CD4-positive, alpha-beta T cell treated with Interleukin-2 at 100 ng/mL for 4 hours (primary cell): Measurements from ENCODE around the gene UBE2G1.

Experiments
- DNase-seq: peaks from one replicate; pipeline ENCODE4 v3.0.0-alpha.2; 2020; ENCODE audit warnings: low spot score

UBE2G1 gene

DNA sequence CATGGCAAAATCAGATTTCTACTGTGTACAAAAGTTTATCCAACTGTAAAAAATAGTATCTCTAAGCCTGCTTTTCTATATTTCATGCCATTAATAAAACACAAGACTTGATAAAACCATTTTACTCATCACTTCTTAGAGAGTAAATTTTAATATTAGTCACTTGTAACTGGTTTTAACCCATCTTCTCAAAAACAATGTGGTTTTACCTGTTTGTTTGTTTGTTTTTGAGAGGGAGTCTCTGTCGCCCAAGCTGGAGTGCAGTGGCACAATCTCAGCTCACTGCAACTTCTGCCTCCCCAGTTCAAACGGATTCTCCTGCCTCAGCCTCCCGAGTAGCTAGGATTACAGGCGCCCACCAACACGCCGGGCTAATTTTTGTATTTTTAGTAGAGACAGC is 32.1 kb downstream of the UBE2G1 start:
- DNase-seq: no peak

DNA sequence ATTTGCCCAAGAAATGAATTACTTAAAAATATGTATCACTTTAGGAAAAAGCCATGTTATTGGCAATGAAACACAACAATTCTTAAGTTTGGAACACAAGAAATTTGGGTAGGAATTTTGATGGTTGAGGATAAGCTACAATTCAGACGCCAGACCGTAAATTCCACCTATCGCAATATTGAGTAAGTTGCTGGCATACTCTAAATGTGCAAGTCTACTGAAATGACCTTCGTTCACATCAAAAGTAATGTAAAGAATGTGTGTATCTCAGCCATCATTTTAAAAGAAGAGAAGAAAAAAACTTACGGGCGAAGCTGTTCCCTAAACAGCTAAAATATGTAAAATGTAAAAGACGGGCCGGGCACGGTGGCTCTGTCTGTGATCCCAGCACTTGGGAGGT is 33.4 kb downstream of the UBE2G1 start:
- DNase-seq: no peak

DNA sequence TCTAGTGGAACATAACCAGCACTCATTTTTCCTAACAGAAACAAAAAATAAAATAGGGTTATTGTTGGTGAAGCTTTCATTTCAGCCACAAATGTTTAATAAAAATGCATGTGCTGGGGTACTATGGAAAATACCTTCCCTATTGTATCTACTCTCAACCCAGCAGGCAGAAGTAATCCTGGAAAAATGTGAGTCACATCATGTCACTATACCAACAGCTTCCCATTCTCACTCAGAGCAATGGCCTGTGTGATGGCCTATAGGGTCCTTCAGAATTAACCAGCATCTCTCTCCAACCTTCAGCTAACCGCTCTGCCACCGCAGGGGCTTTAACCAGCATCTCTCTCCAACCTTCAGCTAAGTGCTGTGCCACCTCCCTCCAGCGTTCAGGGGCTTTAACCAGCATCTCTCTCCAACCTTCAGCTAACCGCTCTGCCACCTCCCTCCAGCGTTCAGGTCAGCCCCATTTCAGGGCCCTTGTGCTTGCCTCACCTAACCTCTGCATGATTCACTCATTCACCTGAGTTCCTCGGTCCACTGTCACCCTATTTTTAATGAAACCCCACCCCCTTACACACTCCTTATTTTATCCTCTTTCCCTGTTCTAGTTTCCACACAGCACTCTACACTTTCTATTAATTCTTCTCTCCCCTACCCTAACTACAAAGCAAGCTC is 34.0 kb downstream of the UBE2G1 start:
- no peak for DNase-seq

DNA sequence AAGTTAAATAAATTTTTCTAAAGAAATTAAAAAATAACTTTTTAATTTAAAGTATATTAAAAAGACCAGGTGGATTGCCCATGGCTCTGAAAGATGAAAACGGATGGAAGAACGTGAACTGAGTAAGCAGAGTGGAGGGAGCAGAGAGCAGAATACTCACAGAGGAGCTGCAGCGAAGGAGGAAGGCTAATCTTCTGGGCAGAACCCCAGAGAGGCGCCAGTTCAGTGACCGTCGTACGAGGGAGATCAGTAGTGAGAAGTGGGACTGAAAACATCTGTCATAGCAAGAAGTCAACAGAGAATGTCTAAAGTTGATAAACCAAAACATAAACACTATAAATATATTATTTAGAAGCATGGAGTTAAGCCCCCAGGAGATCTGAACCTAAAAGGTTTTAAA is 34.9 kb downstream of the UBE2G1 start:
- DNase-seq: no peak

DNA sequence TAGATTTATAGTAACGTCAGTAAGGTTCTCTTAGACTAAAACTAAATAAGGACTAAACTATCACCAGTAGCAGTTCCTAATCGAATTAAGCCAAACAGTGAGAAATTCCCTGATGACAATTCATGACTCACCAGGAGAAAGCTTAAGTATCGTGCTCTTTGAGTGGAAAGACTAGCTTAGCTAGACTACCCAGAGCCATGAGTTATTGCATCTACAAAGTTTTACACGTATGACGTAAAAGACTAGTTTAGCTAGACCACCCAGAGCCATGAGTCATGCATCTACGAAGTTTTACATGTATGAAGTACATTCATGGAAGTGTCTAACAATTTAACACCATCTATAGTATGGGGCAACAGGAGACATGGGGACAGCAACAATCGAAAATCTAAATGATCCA is 36.6 kb downstream of the UBE2G1 start:
- no peak for DNase-seq

DNA sequence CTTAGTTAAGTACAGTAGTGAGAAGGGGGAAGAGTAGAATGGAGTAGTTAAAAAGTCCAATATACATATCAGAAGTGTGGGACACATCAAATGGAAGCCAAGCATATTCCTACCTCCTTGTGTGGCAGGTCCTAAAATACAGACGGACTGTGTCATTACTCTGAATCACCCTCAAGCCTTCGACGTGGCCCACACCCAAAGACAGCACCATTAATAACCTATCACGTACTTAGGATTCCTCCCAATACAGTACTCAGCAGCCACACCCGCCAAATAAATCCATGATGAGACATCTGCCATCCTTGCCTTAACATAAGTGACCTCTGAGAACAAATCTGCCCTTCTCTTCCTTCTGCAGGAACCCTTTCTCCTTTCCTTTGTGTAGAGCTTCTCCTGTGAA is 38.9 kb downstream of the UBE2G1 start:
- no peak for DNase-seq

DNA sequence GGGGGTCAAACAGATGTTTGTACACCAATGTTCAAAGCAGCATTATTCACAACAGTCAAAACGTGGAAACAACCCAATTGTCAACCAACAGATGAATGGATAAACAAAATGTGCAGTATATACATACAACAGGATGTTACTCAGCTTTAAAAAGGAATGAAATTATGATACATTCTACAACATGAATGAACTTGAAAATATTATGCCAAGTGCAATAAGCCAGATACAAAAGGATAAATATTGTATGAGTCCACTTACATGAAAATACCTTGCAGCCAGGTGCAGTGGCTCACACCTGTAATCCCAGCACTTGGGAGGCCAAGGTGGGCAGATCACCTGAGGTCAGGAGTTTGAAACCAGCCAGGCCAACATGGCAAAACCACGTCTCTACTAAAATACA is 39.9 kb downstream of the UBE2G1 start:
- no peak for DNase-seq

DNA sequence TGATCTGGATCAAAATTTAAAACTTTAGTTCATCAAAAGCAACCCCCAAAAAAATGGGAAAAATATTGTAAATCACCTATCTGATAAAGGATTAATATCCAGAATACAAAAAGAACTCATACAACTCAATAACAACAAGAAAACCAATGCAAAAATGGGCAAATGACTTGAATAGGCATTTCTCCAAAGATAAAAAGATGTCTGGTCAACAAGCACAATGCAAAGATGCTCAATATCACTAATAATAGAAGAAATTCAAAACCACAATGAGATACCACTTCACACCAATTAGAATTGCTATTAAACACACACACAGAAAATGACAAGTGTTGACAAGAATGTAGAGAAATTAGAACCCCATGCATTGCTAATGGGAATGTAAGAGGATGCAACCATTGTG is 40.4 kb downstream of the UBE2G1 start:
- no peak for DNase-seq

DNA sequence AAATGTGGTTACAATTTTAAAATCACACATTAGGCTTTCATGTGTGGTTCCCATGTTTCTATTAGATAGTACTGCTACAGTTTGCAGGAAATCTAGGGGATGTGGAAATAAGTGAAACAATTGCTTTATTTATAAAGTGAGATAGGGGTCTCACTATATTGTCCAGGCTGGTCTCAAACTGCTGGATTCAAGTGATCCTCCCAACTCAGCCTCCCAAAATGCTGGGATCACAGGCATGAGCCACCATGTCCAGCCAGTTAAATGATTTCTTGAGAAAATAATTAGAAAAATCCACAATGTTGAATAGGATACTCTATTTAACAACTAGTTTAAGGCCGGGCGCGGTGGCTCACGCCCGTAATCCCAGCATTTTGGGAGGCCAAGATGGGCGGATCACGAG is 42.0 kb downstream of the UBE2G1 start:
- DNase-seq: no peak

DNA sequence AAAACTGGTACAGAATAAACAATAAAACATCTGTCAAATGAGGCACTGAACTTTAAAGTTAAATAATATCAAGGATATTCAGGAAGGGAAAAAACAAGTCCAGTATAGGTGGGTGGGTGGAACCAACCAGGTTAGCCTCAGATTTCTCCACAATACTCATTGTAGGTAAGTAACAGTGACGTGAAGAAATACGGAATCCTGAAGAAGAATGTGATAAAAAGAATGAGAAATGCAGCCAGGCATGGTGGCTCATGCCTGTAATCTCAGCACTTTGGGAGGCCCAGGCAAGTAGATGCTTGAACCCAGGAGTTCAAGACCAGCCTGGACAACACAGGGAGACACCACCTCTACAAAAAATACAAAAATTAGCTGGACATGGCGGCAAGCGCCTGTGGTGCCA is 47.3 kb downstream of the UBE2G1 start:
- DNase-seq: no peak

DNA sequence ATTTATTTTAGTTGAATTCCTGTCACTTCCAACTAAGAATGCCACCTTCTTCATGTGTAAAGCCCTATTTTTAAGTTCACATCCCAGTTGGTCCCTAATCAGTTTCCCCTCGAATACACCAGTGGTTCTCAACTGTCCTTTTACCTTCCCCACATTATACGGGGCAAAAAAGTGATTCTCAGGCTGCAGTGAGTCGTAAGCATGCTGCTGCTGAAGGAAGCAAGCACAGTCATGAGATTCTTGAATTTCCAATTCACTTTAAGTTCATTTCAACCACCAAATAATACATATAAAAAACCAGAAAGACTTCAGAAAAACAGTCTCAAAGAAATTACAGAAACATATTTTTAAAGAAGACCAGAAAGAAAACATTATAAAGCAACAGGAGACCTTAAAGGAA is 47.9 kb downstream of the UBE2G1 start:
- no peak for DNase-seq

DNA sequence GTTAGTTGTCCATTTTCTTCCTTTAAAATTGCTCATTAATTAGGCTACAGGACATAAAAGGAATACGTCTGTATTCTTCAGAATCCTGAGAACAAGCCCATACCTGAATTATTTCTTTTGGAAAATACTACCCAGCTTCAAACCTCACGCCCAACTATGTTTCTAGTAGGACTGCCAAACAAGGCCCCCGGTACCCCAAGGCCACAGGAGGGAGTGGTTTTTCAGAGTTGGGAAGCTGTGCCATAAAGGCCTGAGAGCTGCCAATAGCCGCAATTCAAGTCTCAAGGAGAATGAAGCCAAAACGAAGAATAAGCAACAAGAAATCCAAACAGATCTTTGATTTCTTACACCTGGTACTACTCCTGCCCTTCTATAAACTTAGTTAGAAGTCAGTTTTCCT is 48.3 kb downstream of the UBE2G1 start:
- no peak for DNase-seq

DNA sequence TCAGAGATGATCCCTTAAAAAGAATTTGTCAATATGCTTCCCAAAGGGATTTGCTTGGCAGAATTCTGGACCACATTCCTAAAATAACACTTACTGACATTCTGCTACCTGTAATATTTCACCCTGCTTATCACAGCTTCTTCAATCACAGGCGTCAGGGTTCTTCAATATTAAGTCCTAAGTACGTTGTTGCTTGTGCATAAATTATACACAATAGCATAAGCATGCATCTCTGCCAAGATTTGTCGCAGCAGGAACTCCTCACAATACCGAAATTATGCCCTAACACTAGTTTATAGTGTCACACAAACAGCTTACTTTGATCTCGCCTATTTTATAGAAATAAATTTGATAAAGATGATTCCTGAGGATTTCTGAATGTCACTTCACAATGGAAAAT is 48.9 kb downstream of the UBE2G1 start:
- no peak for DNase-seq

DNA sequence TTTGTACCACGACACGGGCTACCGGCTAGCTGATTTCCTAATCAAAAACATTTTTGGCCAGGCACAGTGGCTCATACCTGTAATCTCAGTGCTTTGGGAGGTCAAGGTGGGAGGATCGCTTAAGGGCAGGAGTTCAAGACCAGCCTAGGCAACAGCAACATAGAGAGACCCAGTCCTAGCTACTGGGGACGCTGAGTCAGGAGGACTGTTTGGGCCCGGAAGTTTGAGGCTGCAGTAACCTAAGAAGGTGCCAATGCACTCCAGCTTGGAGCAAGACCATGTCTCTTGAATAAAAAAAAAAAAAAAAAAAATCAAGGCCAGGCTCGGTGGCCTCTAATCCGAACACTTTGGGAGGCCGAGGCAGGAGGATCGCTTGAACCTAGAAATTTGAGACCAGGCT is 49.8 kb downstream of the UBE2G1 start:
- DNase-seq: no peak

DNA sequence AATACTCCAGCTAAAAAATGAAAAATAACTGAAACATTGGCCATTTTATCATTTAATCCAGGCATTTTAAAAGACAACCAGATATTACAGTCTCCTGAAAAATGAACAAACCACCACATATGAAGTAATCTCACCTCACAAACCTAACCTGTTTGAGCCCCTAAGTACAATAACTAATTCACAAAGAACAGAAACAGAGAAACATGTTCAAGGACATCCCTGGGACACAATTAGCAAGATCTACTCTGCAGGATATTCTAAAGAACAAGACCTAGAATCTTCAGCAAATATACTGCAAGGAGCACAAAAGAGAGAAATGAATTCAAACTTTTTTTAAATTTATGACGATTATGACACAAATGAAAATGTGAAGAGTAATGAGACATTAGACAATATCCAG is 51.9 kb downstream of the UBE2G1 start:
- no peak for DNase-seq

DNA sequence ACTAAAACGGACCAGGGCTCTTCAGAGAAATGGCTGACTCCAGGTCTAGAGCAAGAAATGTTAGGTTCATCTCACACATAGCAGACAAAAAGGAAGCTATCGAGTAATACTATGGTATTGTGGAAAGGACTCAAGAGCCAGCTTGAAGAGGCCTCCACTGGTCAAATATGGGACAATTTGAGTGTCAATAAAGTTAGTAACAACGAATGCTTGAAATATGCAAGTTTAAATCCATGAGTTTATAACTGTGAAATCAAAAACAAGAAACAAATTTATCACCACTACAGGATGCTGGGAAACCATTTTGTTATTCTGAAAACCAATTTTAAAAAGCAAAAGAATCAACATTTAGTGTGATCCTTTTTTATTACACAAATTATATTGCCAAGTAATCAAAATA is 52.3 kb downstream of the UBE2G1 start:
- DNase-seq: no peak

DNA sequence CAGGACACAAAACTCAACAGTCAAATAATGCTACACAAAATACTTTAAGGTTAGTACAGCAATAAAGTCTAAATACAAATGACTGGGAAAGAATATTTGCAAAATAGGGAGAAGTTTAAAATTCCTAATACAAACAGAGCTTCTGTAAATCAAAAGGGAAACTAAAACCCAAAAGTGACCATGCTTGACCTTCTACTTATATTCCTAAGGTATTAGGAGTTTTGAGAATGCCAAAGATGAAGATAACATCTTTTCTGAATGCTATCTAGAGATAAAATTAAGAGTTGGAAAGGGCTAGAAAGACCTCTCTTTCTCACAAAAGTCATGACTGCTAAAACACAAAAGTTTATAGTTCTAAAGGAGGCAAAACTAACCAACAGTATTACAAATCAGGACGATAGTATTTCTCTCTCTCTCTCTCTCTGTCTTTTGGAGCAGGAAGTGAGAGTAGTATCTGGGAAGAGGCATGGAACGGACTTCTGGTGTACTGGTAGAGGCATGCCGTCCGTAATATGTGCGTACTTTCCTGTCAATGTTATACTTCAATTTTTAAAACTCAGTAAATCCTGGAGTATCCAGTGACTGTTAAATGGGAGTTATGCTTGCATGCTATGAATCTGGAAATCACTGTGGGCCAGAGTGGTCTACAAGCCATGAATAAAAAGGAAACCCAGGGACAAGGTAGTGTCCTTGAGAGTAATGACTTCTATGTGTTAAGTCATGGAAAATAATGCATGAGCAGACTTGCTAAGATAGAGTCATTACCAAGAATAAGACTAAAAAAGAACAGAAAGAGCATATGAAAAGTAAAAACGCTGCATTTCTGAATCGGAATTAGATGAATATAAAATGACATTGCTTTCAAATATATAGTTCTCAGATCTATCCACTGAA is 53.0 kb downstream of the UBE2G1 start:
- DNase-seq: no peak

DNA sequence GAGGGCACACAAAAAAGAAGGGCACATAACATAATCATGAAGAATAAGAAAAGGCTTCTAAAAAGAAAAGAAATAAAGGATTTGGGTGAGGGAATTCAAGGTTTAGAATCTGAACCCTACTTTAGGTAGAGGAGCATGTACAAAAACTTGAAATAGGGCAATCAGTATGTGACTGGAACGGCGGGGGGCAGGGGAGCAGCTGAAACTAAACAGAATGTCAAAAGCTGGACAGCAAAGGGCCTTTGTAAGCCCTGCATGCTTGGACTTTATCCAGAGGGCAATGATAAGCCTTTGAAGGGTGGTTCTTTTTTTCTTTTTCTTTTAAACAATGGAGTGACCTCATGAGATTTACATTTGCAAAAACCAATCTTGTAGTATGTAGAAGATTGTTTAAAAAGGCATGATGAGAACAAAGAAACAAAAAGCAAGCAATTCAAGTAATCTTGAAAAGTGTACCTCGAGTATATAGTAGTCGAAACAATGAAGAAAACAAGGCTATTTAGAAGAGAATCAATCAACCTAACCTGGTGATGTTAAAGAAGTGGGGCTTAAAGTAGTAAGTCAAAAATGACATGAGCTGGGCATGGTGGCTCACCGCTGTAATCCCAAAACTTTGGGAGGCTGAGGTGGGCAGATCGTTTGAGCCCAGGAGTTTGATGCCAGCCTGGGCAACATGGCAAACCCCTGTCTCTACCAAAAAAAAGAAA is 56.0 kb downstream of the UBE2G1 start:
- no peak for DNase-seq

DNA sequence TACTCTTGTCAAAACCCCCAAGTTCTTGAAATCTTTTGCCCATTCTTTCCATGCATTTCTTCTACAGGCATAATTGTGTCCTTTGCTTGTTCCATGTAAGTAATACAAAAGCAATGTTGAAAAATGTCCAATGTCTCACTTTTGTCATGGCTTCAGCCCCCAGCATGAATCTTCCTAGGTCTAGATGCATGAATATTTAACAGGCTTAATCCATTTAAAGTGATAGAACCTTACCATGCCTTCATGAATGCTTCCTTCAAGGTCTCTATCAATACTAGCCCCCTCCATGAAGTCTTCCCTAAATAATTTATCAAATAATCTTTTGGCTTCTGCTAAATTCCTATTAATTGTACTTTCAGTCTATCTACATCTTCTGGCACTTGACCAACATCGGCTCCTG is 56.6 kb downstream of the UBE2G1 start:
- no peak for DNase-seq

DNA sequence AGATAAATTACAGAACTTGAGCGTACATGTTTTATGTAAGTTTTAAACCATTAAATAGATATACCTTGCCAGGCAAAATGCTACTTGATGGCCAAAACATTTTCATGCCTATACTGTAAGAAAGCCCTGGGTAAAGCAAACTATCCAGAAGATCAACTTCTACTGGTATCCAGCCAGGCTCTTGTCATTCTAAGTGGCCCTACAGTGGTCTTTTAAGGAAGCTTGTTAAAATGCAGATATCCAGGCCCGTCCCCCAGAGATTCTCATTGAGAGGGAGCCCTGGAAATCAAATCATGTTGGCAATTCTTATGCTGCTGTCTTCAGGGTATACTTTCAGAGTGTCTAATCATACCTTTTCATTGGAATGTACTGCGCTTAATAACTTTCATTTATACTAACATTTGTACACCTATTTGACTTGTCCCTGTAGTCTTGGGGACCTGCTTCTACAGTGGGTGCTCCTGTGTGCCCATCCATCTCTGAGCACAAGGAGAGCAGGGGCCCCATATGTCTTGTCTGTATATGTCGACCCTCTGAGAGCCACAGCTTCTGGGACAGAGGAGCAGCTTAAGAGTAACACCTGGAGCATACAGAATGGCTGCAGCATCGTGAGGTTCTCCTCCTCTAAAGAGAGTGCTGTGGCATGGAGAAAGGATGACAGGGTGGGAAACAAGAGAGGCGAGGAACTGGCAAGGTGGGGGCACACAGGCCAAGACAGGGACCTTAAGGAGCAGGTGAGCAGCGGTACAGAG is 59.1 kb downstream of the UBE2G1 start:
- DNase-seq: no peak

DNA sequence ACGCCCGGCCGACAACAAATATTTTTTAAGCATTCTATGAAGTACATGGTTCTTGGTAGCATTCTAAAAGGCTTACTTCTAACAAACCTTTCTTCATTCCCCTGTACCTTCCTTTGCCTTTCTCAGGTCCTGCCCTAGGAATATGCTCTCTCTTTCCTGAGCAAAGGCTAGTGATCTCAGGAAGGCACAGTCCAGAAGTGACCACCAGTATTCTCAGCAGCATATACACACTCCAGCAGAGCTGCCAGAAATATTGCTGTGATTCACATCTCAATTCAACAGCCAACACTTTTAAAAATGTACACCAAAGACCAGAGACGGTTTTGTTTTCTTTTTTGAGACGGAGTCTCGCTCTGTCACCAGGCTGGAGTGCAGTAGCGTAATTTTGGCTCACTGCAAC is 61.3 kb downstream of the UBE2G1 start:
- no peak for DNase-seq

DNA sequence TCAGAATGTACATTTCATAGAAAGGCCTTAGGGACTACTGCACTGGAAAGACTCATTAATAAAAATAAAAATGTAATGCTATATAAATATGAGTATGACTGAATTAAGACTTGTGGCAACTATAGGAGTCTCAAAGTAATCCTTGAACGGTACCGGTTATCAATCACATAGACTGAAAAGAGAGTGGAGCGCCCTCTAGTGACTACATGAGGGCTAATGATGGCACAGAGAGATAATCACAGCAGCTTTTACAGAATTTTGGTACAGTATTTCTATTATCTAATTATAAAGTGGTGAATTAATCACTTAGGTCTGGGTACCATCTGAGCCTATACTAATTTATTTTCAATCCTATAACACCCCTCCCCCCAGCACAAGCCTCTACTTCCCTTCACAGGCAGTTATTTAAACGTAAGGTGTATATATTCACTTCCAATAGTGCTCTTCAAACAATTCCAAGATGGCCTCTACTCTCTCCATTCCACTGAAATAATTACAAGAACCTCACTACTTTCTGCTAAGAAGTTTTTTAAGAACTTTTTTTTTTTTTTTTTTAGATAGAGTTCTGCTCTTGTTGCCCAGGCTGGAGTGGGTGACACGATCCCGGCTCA is 62.0 kb downstream of the UBE2G1 start:
- peak; percentile 74 for DNase-seq
